ENCODE results near the gene TRIM71. TPM values are rescaled to one million over a fixed set of nuclear protein-coding genes. Genes with fewer than 3 reads are reported as not detected.

TRIM71 gene
- total and polyA plus RNA-seq, 2 experiments from 2014 or later, result under 0.01 to 0.03 TPM

GRCh38 chr3:32817257-32817557 lies 590 bp upstream of the TRIM71 start:
- no peaks in the 10 kb centered on the region for H3K36me3 ChIP-seq (ENCODE audit: low read depth)
- no peaks in the 10 kb centered on the region for H3K9me2 ChIP-seq (ENCODE audit: insufficient read depth)
- H2AFZ ChIP-seq, result 0 out of 2 replicates have a peak overlapping the region, but pooled peaks have one; percentile 60
- H3K4me2 ChIP-seq (ENCODE audit: unreplicated experiment), result peak overlapping the region; percentile 45
- no peak overlapping the region for H3K27ac ChIP-seq
- no peak for TF ChIP-seq EZH2 (IDR thresholded peaks at IDR 0.05; ENCODE audit: insufficient read depth, poor library complexity, severe bottlenecking)
- no peak for TF ChIP-seq EZH2phosphoT487 (IDR thresholded peaks at IDR 0.05; ENCODE audit: insufficient read depth, low read depth)
- H3K4me1 ChIP-seq (ENCODE audit: insufficient read depth), result no peaks in the 10 kb centered on the region
- H3K27me3 ChIP-seq (replicated peaks; ENCODE audit: insufficient read depth), result peaks cover 80% of the 10 kb centered on the region
- no peak for DNase-seq
- peak overlapping the region; percentile 46 for H3K4me3 ChIP-seq
- H3K9me3 ChIP-seq (ENCODE audit: low read depth), result no peaks in the 10 kb centered on the region
- H3K9ac ChIP-seq, result no peak overlapping the region
- no peaks in the 10 kb centered on the region for H4K20me1 ChIP-seq (ENCODE audit: insufficient read depth)
- in situ Hi-C loops (cut with MboI), result no loop called here
- no peaks in the 10 kb centered on the region for H3F3A ChIP-seq (ENCODE audit: insufficient read depth)
- no peaks in the 10 kb centered on the region for H3K79me2 ChIP-seq (ENCODE audit: insufficient read depth)
- WGBS, 2 experiments (ENCODE audit: low coverage in 1 of 2, low lambda C conversion rate in 2 of 2, missing lambda C conversion rate in 2 of 2), result 5 to 6% methylated on average over 23 to 45 of the region's 49 CpGs

- no peak overlapping the region for H2AFZ ChIP-seq
- in situ Hi-C loops (cut with MboI), result no loop called here
- H4K20me1 ChIP-seq (ENCODE audit: insufficient read depth), result no peaks in the 10 kb centered on the region
- no peak overlapping the region for H3K9ac ChIP-seq
- no peak overlapping the region for H3K4me3 ChIP-seq
- TF ChIP-seq EZH2phosphoT487 (IDR thresholded peaks at IDR 0.05; ENCODE audit: insufficient read depth, low read depth) (0 out of 2 replicates have a peak, but pooled peaks have one; percentile 22), EZH2 (IDR thresholded peaks at IDR 0.05; ENCODE audit: insufficient read depth, poor library complexity, severe bottlenecking) (no peak)
- H3F3A ChIP-seq (ENCODE audit: insufficient read depth), result no peaks in the 10 kb centered on the region
- no peak overlapping the region for H3K27ac ChIP-seq
- H3K9me3 ChIP-seq (ENCODE audit: low read depth), result no peaks in the 10 kb centered on the region
- H3K79me2 ChIP-seq (ENCODE audit: insufficient read depth), result no peaks in the 10 kb centered on the region
- WGBS, 2 experiments (ENCODE audit: low coverage in 1 of 2, low lambda C conversion rate in 2 of 2, missing lambda C conversion rate in 2 of 2), result 5 to 8% methylated on average over 52 to 99 of the region's 111 CpGs
- no peaks in the 10 kb centered on the region for H3K4me1 ChIP-seq (ENCODE audit: insufficient read depth)
- H3K9me2 ChIP-seq (ENCODE audit: insufficient read depth), result no peaks in the 10 kb centered on the region
- H3K36me3 ChIP-seq (ENCODE audit: low read depth), result no peaks in the 10 kb centered on the region
- H3K27me3 ChIP-seq (replicated peaks; ENCODE audit: insufficient read depth), result peaks cover 92% of the 10 kb centered on the region
- no peak overlapping the region for H3K4me2 ChIP-seq (ENCODE audit: unreplicated experiment)
- no peak for DNase-seq
Measured at GRCh38 chr3:32818229-32818969, 602 bp downstream of the TRIM71 start.

GRCh38 chr3:32818970-32819511 lies 1.2 kb downstream of the TRIM71 start:
- no peak for TF ChIP-seq EZH2 (IDR thresholded peaks at IDR 0.05; ENCODE audit: insufficient read depth, poor library complexity, severe bottlenecking)
- TF ChIP-seq EZH2phosphoT487 (IDR thresholded peaks at IDR 0.05; ENCODE audit: insufficient read depth, low read depth), result 0 out of 2 replicates have a peak, but pooled peaks have one; percentile 1

DNA sequence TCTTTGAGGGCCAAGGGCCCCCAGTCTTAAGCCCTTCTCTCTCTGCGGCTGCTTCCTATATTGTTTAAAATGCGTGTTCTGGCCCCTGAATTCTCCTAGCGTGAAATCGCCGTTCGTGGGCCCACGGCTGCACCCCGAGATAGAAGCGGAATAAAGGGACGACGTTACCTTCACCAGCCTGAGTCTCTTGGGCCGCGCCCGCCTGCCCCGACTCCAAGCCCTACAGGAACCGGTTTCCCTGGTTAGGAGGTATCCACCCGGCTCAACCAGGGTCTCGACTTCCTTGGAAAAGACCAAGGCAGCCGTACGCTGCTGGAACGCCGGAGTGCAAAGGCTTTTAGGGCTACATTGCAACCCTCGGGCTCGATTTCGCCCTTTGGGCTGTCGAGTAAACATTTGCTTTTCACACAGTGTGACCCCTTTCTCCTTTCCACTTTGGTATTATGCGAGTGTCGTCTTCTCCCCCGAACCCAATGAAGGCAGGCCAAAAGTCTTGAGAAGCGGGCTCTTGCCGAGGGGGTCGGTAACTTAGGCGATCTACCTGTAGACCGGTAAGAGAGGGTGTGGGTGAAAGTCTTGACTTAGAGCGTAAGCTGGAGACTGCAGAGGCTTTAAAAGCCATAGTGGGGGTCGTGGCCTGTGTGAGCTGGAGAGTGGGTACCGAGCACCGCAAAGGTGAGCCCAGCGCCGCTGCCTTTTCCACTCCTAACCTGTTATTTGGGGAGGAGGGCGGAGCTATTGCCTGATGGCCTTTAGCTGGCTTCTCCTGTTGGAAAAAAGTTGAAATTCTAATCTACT lies 2.0 kb downstream of the TRIM71 start:
- Histone ChIP-seq H3K9ac (no peak overlapping the region), H3K27ac (no peak overlapping the region), H4K20me1 (ENCODE audit: insufficient read depth) (no peaks in the 10 kb centered on the region), H3K4me1 (ENCODE audit: insufficient read depth) (no peaks in the 10 kb centered on the region), H2AFZ (no peak overlapping the region), H3K79me2 (ENCODE audit: insufficient read depth) (no peaks in the 10 kb centered on the region), H3K4me2 (ENCODE audit: unreplicated experiment) (no peak overlapping the region), H3K4me3 (no peak overlapping the region), H3K9me3 (ENCODE audit: low read depth) (no peaks in the 10 kb centered on the region), H3K27me3 (replicated peaks; ENCODE audit: insufficient read depth) (peaks cover 87% of the 10 kb centered on the region), H3F3A (ENCODE audit: insufficient read depth) (no peaks in the 10 kb centered on the region), H3K36me3 (ENCODE audit: low read depth) (no peaks in the 10 kb centered on the region), H3K9me2 (ENCODE audit: insufficient read depth) (no peaks in the 10 kb centered on the region)
- WGBS, 2 experiments (ENCODE audit: low coverage in 1 of 2, low lambda C conversion rate in 2 of 2, missing lambda C conversion rate in 2 of 2), result 11 to 13% methylated on average over 41 of the region's 41 CpGs
- in situ Hi-C loops (cut with MboI), result no loop called here
- TF ChIP-seq EZH2phosphoT487 (IDR thresholded peaks at IDR 0.05; ENCODE audit: insufficient read depth, low read depth) (no peak), EZH2 (IDR thresholded peaks at IDR 0.05; ENCODE audit: insufficient read depth, poor library complexity, severe bottlenecking) (no peak)
- DNase-seq, result no peak

More at GRCh38 chr3:32818970-32819511, 1.2 kb downstream of the TRIM71 start:
- in situ Hi-C loops (cut with MboI), result no loop called here
- Histone ChIP-seq H3K4me3 (no peak overlapping the region), H2AFZ (no peak overlapping the region), H3K9me3 (ENCODE audit: low read depth) (no peaks in the 10 kb centered on the region), H3K27ac (no peak overlapping the region), H3K27me3 (replicated peaks; ENCODE audit: insufficient read depth) (peaks cover 90% of the 10 kb centered on the region), H3K9me2 (ENCODE audit: insufficient read depth) (no peaks in the 10 kb centered on the region), H3K79me2 (ENCODE audit: insufficient read depth) (no peaks in the 10 kb centered on the region), H3K9ac (no peak overlapping the region), H4K20me1 (ENCODE audit: insufficient read depth) (no peaks in the 10 kb centered on the region), H3F3A (ENCODE audit: insufficient read depth) (no peaks in the 10 kb centered on the region), H3K4me1 (ENCODE audit: insufficient read depth) (no peaks in the 10 kb centered on the region), H3K36me3 (ENCODE audit: low read depth) (no peaks in the 10 kb centered on the region), H3K4me2 (ENCODE audit: unreplicated experiment) (no peak overlapping the region)
- DNase-seq, result no peak
- WGBS, 2 experiments (ENCODE audit: low coverage in 1 of 2, low lambda C conversion rate in 2 of 2, missing lambda C conversion rate in 2 of 2), result 12 to 14% methylated on average over 25 of the region's 25 CpGs

Data from GM23248 (cell line).